Nucleus accumbens (tissue), 56 donors: ENCODE data around the gene NUP153.

Experiments used
- DNase-seq, 56 donors: peaks; one replicate each; lab custom pipeline; 2025; lab: John Stamatoyannopoulos, UW

The NUP153 gene

DNA sequence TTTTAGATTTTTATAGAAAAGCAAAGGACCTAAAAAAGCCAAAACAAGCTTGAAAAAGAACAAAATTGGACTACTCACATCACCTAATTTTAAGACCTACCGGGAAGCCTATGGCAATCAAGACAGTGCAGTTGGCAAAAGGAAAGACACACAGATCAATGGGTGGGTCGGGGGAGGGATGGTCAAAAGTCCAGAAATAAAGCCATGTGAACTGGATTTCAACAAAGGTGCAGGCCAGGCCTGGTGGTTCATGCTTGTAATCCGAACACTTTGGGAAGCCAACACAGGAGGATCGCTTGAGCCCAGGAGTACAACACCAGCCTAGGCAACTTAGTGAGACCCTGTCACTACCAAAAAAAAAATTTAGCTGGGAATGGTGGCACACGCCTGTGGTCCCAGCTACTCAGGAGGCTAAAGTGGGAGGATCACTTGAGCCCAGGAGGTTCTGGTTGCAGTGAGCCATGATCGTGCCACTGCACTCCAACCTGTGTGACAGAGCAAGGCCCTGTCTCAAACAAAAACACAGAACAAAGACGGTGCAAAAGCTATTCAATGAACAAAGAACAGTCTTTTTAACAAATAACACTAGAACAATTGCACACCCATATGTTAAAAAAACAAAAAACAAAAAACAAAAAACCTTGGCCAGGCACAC, 34.5 kb downstream of the NUP153 start:
- DNase-seq: no peak

GRCh38 chr6:17666646-17667045, 40.1 kb downstream of the NUP153 start:
- DNase-seq: no peak

DNA sequence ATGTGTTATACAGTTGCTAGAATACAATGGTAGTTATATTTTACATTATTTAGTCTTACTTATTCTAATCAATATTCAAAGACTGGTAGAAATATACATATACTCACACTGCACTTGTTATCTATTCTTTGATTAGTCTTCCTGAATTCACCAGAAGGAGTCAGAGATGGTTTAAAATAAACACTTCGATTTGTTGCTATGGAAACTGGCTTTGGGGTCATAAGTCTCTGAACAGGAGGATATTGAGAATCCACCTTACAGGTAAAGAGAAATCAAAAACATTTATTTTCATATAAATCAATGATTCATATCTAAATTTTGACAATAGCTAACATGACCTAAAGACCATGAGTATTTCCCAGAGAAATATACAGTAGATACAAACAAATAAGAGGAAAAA, 41.6 kb downstream of the NUP153 start:
- DNase-seq: no peak

DNA sequence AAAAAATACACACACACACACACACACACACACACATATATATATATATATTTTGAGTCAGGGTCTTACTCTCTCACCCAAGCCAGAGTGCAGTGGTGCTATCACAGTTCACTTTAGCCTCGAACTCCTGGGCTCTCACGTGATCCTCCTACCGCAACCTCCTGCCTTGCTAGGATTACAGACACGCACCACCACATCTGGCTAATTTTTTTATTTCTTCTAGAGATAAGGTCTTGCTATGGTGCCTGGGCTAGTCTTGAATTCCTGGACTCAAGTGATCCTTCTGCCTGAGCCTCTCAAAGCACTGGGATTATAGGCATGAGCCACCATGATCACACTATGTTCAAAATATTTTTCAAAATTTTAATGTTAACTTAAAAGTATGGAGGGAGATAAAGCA, 43.5 kb downstream of the NUP153 start:
- no peak for DNase-seq

DNA sequence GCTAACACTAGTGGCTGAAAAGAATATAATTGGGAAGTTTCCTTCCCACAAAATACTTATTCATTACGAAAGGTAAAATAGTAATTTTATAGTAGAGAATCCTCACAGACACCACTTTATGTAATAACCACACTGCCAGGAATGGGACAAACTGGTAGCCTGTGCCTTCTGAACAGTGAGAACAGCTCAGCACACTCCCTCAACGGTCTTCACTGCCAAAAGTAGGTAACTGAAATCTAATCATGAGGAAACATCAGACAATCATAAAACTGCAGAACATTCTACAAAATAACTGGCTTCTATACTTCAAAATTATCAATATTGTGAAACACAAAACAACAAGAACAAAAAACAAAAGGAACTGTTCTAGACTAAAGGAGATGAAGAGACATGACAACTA, 44.1 kb downstream of the NUP153 start:
- no peak for DNase-seq

DNA sequence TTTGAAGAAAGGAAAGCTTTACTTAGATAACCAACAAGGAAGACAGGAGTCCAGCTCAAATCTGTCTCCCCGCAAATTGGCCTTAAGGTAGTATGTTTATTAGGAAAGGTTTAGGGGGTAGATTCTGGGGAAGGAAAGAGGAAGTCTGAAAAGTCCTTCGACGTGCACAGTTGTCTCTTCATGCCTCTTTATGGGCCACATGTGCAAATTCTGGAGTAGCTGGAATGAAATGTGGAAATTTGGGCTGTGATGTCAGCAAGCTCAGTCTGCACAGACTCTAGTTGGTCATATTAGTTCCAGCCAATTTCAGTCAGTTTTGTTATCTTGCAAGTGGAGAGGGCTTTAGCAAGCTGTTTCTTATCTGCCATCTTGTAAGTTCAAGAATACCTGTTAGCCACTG, 50.1 kb downstream of the NUP153 start:
- no peak for DNase-seq

- DNase-seq: no peak
Measured at GRCh38 chr6:17656092-17656491, 50.6 kb downstream of the NUP153 start.

GRCh38 chr6:17653198-17653882, 53.4 kb downstream of the NUP153 start:
- no peak for DNase-seq

DNA sequence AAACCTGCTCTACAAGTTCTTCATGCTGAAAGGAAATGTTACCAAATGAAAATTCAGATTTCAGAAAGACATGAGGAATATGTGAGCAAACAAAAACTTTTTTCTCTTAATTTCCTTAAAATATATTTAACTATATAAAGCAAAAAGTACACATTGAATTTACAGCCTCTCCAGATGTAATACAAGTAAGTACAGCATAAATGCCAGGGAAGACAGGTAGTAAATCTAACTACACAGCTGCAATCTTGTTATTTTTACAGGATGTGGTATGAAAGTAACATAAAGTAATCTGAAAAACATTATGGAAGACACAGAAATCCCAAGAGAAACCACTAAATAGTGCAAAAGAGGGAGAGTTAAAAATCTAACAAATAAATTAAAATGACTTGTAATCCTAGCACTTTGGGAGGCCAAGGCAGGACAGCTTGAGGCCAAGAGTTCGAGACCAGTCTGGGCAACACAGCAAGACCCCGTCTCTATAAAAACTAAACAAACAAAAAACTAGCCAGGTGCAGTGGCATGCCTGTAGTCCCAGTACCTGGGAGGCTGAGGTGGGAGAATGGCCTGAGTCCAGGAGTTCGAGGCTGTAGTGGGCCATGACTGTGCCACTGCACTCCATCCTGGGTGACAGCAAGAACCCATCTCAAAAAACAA, 55.9 kb downstream of the NUP153 start:
- DNase-seq: no peak

DNA sequence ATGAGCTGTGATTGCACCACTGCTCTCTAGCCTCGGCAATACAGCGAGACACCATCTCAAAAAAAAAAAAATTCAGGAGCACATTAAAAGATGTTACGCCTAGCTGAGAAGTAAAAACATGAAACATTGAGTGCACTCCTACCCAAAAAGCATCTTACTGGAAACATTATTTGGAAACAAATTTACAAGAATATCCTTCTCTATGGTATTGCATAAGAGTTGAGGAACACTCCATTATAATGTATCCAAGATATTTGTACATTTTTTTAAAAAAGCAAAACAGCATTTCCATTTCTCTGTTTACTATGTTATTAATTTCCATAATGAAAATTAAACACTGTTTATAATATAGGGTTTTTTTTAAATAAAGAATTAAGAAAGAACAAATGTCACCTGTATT, 58.0 kb downstream of the NUP153 start:
- DNase-seq: no peak

- no peak for DNase-seq
Measured at GRCh38 chr6:17640477-17640917, 66.2 kb downstream of the NUP153 start.

DNA sequence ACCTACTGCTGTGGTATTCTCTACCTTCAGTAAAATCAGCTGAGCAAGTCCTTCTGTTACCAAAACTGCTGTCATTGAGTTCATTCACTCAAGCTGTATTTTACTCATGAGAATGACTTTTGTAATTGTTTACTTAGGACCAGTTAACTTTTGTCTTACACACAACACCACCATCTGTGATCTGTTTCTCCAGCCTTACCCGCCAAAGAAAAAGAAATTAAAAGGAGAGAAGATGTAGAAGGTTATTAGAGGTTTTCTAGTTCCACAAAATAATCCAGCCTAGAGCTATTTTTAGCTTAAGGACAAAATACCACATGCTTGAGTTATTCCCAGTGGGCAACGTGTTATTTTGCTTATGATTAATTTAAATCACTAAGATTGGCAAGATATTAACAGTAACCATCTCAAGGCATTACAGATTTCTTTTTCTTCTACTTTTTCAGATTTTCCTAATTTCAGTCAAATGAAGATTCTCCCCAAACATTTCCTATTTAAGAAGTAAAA, 68.5 kb downstream of the NUP153 start:
- no peak for DNase-seq

DNA sequence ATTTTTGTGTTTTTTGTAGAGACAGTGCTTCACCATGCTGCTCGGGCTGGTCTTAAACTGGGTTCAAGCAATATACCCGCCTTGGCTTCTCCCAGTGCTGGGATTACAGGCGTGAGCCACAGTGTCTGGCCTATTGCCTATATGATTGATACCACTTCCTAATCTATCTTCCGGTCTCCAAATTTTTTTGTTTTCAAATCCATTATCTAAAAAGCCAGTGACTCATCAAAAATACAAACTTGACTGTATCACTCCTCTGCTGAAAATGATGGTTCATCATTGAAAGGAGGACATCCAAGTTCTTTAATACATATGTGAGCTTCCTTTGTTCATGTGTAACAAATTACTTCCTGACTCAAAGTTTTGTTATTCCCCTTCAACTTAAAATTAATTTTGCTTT, 71.2 kb downstream of the NUP153 start:
- no peak for DNase-seq

DNA sequence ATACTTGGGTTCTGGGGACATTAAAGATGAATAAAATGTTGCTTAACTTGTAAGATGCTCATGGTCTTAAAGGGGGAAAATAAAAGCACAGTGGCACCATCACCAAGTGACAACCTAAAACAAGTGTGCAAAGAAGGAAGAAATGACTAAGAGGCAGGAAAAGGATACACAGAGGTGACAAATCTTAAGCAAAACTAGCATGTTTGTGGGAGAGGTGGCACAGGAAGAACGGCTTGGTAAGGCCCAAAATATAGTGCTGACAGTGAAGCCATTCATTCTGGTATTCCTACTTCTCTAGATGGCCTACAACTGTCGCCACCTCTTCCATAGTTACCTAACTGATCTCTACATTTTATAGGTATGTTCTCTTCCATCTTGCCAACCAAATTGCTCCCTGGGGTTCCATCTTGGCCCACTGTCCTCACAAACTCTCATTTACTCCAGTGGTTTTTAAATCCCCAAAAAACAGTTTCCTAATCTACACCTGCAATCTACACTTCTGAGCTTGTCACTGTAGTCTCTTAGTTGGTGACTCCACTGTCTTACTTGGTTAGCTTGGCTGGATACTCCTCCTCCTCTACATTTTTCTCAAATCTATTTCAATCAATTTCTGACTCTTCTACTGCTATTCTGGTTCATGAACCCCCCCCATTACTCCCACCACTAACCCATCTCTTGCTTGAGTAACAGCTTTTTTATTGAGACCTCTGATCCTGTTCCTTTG, 73.1 kb downstream of the NUP153 start:
- no peak for DNase-seq

DNA sequence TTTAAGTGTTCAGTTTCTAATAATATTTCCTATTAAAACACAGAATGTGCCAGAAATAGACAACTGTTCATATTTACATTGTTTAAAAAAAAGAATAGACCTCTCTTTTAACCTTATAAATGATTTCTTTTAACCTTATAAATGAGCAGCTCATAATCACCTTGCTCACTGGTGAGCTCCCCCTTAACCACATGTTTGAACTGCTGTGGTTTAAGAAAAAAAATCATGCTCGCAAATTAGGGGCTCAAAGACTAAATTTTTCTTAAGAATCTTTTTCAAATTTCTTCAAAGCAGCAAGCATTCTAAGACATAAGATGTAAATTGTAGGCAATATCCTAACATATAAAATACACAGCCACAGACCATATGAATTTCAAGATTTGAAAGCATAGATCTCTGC, 73.8 kb downstream of the NUP153 start:
- DNase-seq: no peak

- no peak for DNase-seq
Measured at GRCh38 chr6:17630511-17631073, 76.1 kb downstream of the NUP153 start.

DNA sequence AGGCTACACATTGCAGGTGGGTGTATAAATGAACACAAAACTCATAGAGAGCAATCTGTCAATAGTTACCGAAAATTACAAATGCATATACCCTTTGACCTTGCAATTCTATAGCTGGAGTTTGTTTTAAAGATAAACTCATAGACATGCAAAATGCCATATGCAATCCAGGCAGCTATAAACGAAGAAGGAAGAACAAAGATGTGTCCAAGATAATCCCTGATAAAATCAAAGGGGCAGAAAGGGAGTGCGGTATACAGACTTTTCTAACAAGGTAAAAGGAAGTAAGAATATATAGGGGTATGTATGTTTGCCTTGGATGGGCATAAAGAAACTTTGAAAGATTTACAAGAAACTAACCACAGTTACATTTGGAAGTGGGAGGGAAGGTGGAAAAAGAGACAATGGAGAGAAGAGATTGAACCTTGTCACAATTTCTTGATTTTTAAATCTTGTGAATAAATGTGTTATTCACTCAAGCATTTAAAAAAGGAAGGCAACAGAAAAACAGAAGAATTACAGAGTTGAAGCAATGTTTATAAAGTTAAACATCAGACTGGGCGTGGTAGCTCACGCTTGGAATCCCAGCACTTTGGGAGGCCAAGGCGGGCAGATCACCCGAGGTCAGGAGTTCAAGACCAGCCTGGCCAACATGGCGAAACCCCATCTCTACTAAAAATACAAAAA, 76.8 kb downstream of the NUP153 start:
- DNase-seq: no peak

GRCh38 chr6:17628873-17629272, 77.9 kb downstream of the NUP153 start:
- no peak for DNase-seq

GRCh38 chr6:17624396-17624795, 82.3 kb downstream of the NUP153 start:
- DNase-seq: no peak

- DNase-seq: no peak
Measured at GRCh38 chr6:17622144-17622543, 84.6 kb downstream of the NUP153 start.
